Breast epithelium (tissue), 4 donors: ENCODE measurements around the gene PTPRU. TPM values are rescaled to one million over a fixed set of nuclear protein-coding genes. Genes with fewer than 3 reads are reported as not detected.

ENCODE experiments used
- DNase-seq, 2 donors: peaks; one replicate each; pipeline ENCODE4 v3.0.0-alpha.2; 2019; ENCODE audit warnings: low spot score in 2 of 2
- H3K27ac ChIP-seq, 2 donors: fragments of 200-600 bp; sonication (generic) in 1 of 2; one replicate each; pipeline ENCODE4 v1.5.1; 2016 to 2019; ENCODE audit warnings: mild to moderate bottlenecking in 1 of 2
- H3K27me3 ChIP-seq, 2 donors: fragments of 200-600 bp; sonication (generic) in 1 of 2; one replicate each; pipeline versions ENCODE4 v1.5.1 to v1.6.0; 2017 to 2019; ENCODE audit warnings: control low read depth in 1 of 2, mild to moderate bottlenecking in 1 of 2
- H3K36me3 ChIP-seq: fragments of 200-600 bp; one replicate; pipeline ENCODE4 v1.5.1; 2019
- H3K4me1 ChIP-seq, 2 donors: fragments of 200-600 bp; sonication (generic); one replicate each; pipeline ENCODE4 v1.5.1; 2016 to 2019; ENCODE audit warnings: control low read depth in 1 of 2
- H3K4me3 ChIP-seq, 3 donors: fragments of 200-600 bp; sonication (generic); 1 replicate in 2 of 3; 2 replicates in 1 of 3; pipeline ENCODE4 v1.5.1; 2016 to 2019; ENCODE audit warnings: mild to moderate bottlenecking in 3 of 3, moderate library complexity in 2 of 3
- H3K9me3 ChIP-seq, 2 donors: fragments of 200-600 bp; sonication (generic) in 1 of 2; one replicate each; pipeline ENCODE4 v1.5.1; 2016 to 2019; ENCODE audit warnings: control low read depth in 1 of 2
- CTCF ChIP-seq, 3 donors: fragments of 450-650 bp; IDR thresholded peaks; one replicate each; pipeline ENCODE4 v1.5.1; 2016 to 2017; ENCODE audit warnings: antibody characterized with exemption in 3 of 3, mild to moderate bottlenecking in 3 of 3, moderate library complexity in 3 of 3
- POLR2A ChIP-seq: fragments of 450-650 bp; IDR thresholded peaks from one replicate; pipeline ENCODE4 v1.6.1; 2016; ENCODE audit warnings: antibody characterized with exemption, mild to moderate bottlenecking, moderate library complexity
- POLR2AphosphoS5 ChIP-seq, 3 donors: sonication (generic); formaldehyde crosslinking; IDR thresholded peaks; one replicate each; pipeline ENCODE4 v1.6.1; 2017; ENCODE audit warnings: antibody characterized with exemption in 3 of 3
- intact Hi-C: fragments of 100-400 bp; cut with DNase I; formaldehyde crosslinking; loops from one replicate; pipeline ENCODE4 v1.15.1; 2023; ENCODE audit warnings: low total_unique reads
- total RNA-seq, 3 donors: library from RNA; depleted of rRNA; stranded (reverse); fragments of >200 nt; gene quantifications; one replicate each; pipeline ENCODE4 v1.1.0, GENCODE V29; 2016

Gene PTPRU
- total RNA-seq, 3 donors from 2014 or later, result 16.0 to 33.1 (median 32.5) TPM

DNA sequence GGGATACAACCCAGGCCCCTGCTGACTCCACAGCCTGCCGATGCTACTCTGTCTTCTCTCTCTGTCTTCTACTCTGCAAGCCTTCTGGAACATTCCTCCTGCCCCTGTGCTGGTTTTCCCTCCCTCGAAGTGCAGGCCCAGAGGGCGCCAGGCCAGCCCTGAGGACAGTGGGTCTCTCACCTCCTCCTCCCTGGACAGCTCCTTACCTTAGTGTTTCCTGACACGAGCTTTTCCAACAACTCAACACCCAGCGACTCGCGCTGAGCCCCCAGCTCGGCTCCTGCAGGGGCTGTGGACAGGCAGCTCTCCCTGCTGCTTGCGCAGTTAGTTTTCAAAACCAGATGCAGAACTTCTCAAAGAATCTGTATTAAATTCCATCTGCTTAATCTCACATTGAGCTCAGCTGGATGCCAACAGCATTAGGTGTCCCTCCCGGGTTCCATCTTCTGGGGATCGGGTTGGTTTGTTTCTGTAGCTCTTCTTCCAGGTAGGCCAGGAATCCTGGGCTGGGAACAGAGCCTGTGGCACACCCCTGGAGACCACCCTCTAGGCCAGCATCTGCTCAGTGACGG is 54.2 kb downstream of the PTPRU start:
- Histone ChIP-seq H3K4me1 (no peaks in the 10 kb centered on the region), H3K9me3 (no peaks in the 10 kb centered on the region), H3K27ac (no peak overlapping the region), H3K4me3 (no peak overlapping the region), H3K27me3 (no peaks in the 10 kb centered on the region), H3K36me3 (no peaks in the 10 kb centered on the region)
- DNase-seq, result no peak
- intact Hi-C loops, result no loop called here
- no peak for TF ChIP-seq CTCF (IDR thresholded peaks at IDR 0.05)
- TF ChIP-seq POLR2A, result no peak
- TF ChIP-seq POLR2AphosphoS5 (IDR thresholded peaks at IDR 0.05), result no peak

DNA sequence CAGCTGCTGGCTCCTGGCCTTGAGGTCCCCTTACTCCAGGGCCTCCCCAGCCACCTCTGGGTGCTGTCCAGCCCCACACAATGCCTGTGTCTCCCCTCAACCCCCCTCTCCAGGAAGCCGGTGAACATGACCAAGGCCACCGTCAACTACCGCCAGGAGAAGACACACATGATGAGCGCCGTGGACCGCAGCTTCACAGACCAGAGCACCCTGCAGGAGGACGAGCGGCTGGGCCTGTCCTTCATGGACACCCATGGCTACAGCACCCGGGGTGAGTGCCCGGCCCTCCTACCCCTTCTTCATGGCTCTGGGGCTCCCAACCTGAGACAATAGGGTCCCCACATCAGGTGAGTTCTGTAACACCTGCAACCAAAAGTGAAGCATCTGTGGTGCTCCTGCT is 55.4 kb downstream of the PTPRU start:
- H3K36me3 ChIP-seq, result no peaks in the 10 kb centered on the region
- H3K4me1 ChIP-seq, result no peaks in the 10 kb centered on the region
- DNase-seq, result no peak
- H3K4me3 ChIP-seq, result no peak overlapping the region
- intact Hi-C loops, result no loop called here
- no peaks in the 10 kb centered on the region for H3K9me3 ChIP-seq
- no peaks in the 10 kb centered on the region for H3K27me3 ChIP-seq
- TF ChIP-seq POLR2A (no peak), CTCF (IDR thresholded peaks at IDR 0.05) (no peak), POLR2AphosphoS5 (IDR thresholded peaks at IDR 0.05) (no peak)
- H3K27ac ChIP-seq, result no peak overlapping the region

GRCh38 chr1:29292344-29292743 is 56.0 kb downstream of the PTPRU start:
- H3K27me3 ChIP-seq, result no peaks in the 10 kb centered on the region
- H3K27ac ChIP-seq, result no peak overlapping the region
- TF ChIP-seq CTCF (IDR thresholded peaks at IDR 0.05), result no peak
- no peak for TF ChIP-seq POLR2AphosphoS5 (IDR thresholded peaks at IDR 0.05)
- TF ChIP-seq POLR2A, result no peak
- no peaks in the 10 kb centered on the region for H3K9me3 ChIP-seq
- intact Hi-C loops, result no loop called here
- no peaks in the 10 kb centered on the region for H3K4me1 ChIP-seq
- no peaks in the 10 kb centered on the region for H3K36me3 ChIP-seq
- no peak for DNase-seq
- no peak overlapping the region for H3K4me3 ChIP-seq

DNA sequence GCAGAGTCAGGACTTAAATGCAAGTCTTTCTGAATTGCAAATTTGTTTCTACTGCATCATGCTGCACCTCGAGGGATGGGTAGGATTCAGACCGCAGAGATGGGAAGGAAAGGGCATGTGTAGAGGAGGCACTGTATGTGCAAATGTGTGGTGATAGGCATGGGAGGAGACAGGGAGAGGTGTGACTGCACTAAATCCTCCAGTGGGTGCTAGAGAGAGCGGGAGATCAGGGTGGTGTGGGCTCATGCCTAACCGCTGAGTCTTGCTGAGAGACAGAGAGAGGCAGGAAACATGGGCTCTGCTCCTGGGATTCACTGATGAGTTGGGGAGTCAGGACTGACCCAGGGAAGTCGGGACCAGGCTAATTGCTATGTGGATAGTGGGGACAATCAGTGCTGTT is 61.1 kb downstream of the PTPRU start:
- no peaks in the 10 kb centered on the region for H3K9me3 ChIP-seq
- H3K27me3 ChIP-seq, result no peaks in the 10 kb centered on the region
- no peak overlapping the region for H3K4me3 ChIP-seq
- no peak for TF ChIP-seq POLR2AphosphoS5 (IDR thresholded peaks at IDR 0.05)
- TF ChIP-seq POLR2A, result no peak
- no peak for TF ChIP-seq CTCF (IDR thresholded peaks at IDR 0.05)
- no peak for DNase-seq
- H3K27ac ChIP-seq, result no peak overlapping the region
- H3K36me3 ChIP-seq, result no peaks in the 10 kb centered on the region
- intact Hi-C loops, result no loop called here
- no peaks in the 10 kb centered on the region for H3K4me1 ChIP-seq

DNA sequence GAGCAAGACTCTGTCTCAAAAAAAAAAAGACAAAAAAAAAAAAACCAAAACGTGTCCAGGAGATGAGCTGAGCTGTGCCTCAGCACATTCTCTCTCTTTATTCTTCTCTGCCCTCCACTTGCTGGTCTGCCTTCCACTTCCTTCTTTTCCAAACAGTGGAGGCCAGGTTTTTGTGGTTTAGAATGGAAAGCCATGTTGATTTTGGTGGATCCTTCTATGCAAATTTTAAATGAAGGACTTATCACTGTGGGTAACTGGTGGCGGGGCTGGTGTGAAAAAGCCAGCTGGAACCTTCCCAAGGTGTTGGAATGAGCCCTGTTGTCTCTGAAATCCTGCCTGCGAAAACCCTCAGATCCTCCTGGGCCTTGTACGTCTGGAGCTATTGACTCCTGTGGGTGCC is 61.9 kb downstream of the PTPRU start:
- no peak overlapping the region for H3K27ac ChIP-seq
- no peak for DNase-seq
- intact Hi-C loops, result no loop called here
- TF ChIP-seq CTCF (IDR thresholded peaks at IDR 0.05) (no peak), POLR2A (no peak), POLR2AphosphoS5 (IDR thresholded peaks at IDR 0.05) (no peak)
- H3K9me3 ChIP-seq, result no peaks in the 10 kb centered on the region
- no peak overlapping the region for H3K4me3 ChIP-seq
- no peaks in the 10 kb centered on the region for H3K4me1 ChIP-seq
- no peaks in the 10 kb centered on the region for H3K27me3 ChIP-seq
- H3K36me3 ChIP-seq, result no peaks in the 10 kb centered on the region
